Mesodermal cell (in vitro differentiated cells): ENCODE measurements around the gene LAMP5.

Source experiments
- H3K27ac ChIP-seq: 2 replicates; pipeline ENCODE4 v1.7.0; 2013; ENCODE audit warnings: mild to moderate bottlenecking, low read depth, low read length, moderate library complexity; ENCODE audit not compliant: severe bottlenecking
- H3K36me3 ChIP-seq: 2 replicates; pipeline ENCODE4 v1.7.1; 2013; ENCODE audit warnings: mild to moderate bottlenecking, low read length, moderate library complexity; ENCODE audit not compliant: control insufficient read depth, insufficient read depth
- H3K4me1 ChIP-seq: one replicate; pipeline ENCODE4 v1.7.1; 2013; ENCODE audit warnings: mild to moderate bottlenecking, low read length; ENCODE audit not compliant: insufficient read depth, control insufficient read depth, poor library complexity, severe bottlenecking
- H3K4me3 ChIP-seq: 2 replicates; pipeline ENCODE4 v1.7.0; 2013; ENCODE audit warnings: low read length, control low read depth, mild to moderate bottlenecking; ENCODE audit not compliant: insufficient read depth, poor library complexity, severe bottlenecking; ENCODE audit errors: extremely low read depth
- H3K9me3 ChIP-seq: 2 replicates; pipeline ENCODE4 v1.7.1; 2013; ENCODE audit warnings: mild to moderate bottlenecking, low read length, moderate library complexity; ENCODE audit not compliant: control insufficient read depth
- WGBS, 2 experiments: methylation state at CpG; one replicate each; pipeline ENCODE4 v1.1.5; 2013; ENCODE audit warnings: missing lambda C conversion rate in 2 of 2; ENCODE audit not compliant: insufficient coverage in 2 of 2; 5-methylcytosine and 5-hydroxymethylcytosine counted together

LAMP5 gene

GRCh38 chr20:9485614-9486340, 28.6 kb upstream of the LAMP5 start:
- no peaks in the 10 kb centered on the region for H3K36me3 ChIP-seq
- H3K4me1 ChIP-seq = peaks cover 5% of the 10 kb centered on the region
- no peaks in the 10 kb centered on the region for H3K9me3 ChIP-seq
- H3K4me3 ChIP-seq = no peak overlapping the region
- no peak overlapping the region for H3K27ac ChIP-seq
- 82 to 96% methylated on average over 5 to 8 of the region's 9 CpGs for WGBS, 2 experiments

DNA sequence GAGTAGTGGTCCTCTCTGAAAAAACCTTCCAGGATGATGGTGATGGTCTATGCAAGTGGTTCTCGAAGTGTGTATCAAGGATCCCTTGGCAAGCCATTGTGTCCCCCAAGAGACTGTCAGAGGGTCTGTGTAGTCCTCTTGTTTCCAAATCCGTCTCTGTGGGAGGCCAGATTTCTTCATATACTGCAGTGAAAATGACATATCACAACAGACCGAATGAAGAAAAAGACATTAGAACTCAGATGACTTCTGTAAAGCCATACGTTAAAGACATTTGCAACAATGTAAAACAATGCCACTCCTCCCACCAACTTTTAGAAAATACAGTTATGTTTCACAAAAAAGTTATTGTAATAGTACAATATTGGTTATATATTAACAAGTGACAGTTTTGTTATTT, 27.2 kb upstream of the LAMP5 start:
- no peaks in the 10 kb centered on the region for H3K9me3 ChIP-seq
- H3K4me3 ChIP-seq = no peak overlapping the region
- no peak overlapping the region for H3K27ac ChIP-seq
- WGBS, 2 experiments = 94 to 100% methylated on average over 2 of the region's 4 CpGs
- H3K36me3 ChIP-seq = no peaks in the 10 kb centered on the region
- peaks cover 5% of the 10 kb centered on the region for H3K4me1 ChIP-seq

DNA sequence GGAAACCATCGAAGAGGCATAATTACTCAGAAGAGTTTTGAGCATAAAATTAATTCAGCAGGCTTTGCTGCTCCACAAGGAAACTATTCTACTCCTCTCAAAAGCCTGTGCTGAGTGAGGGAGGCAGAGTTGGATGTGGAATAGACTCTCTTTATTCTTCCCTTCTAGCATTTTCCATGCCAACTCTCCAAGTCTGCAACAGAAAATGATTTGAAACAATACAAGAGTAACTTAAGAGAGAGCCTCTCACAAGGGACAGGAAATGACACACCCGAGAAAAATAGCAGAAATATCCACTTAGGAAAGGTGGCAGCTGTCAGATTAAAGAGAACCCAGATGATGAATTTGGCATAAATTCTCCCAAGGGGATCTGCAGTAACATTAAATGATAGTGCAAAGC, 26.3 kb upstream of the LAMP5 start:
- Histone ChIP-seq H3K4me3 (no peak overlapping the region), H3K36me3 (no peaks in the 10 kb centered on the region), H3K4me1 (peaks cover 5% of the 10 kb centered on the region), H3K27ac (no peak overlapping the region), H3K9me3 (no peaks in the 10 kb centered on the region)
- 85 to 90% methylated on average over 1 to 2 of the region's 2 CpGs for WGBS, 2 experiments

DNA sequence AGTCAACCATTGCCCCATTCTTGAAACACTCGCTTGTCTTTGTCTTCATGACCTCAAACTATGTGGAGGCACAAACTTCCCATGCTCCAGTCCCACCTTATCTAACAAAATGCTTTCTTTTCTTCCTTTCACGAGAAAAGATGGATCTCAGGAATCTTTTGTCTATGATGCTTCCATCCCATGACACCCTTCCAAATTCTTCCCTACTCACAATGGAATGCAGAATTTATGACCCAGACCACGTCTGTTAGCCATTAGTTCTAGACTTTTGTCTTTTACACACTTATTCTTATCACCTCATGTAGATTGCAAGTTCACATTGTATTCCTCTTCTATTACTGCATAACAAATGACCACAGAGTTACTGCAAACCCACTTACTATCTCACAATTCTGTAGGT, 24.2 kb upstream of the LAMP5 start:
- Histone ChIP-seq H3K4me3 (no peak overlapping the region), H3K9me3 (no peaks in the 10 kb centered on the region), H3K4me1 (peaks cover 5% of the 10 kb centered on the region), H3K36me3 (no peaks in the 10 kb centered on the region), H3K27ac (no peak overlapping the region)
- WGBS, 2 experiments = 80 to 84% methylated on average over 3 of the region's 3 CpGs

GRCh38 chr20:9490631-9491030, 23.8 kb upstream of the LAMP5 start:
- H3K27ac ChIP-seq = no peak overlapping the region
- H3K9me3 ChIP-seq = no peaks in the 10 kb centered on the region
- H3K4me1 ChIP-seq = peaks cover 5% of the 10 kb centered on the region
- WGBS, 2 experiments = 95% methylated on average over 3 of the region's 3 CpGs; no CpG with 5 or more reads in 1 of the 2 experiments
- no peak overlapping the region for H3K4me3 ChIP-seq
- H3K36me3 ChIP-seq = no peaks in the 10 kb centered on the region

GRCh38 chr20:9491324-9491723, 23.1 kb upstream of the LAMP5 start:
- Histone ChIP-seq H3K4me3 (no peak overlapping the region), H3K27ac (no peak overlapping the region), H3K36me3 (no peaks in the 10 kb centered on the region), H3K4me1 (peaks cover 5% of the 10 kb centered on the region), H3K9me3 (no peaks in the 10 kb centered on the region)
- WGBS, 2 experiments = no CpG with 5 or more reads among the region's 1 CpG

DNA sequence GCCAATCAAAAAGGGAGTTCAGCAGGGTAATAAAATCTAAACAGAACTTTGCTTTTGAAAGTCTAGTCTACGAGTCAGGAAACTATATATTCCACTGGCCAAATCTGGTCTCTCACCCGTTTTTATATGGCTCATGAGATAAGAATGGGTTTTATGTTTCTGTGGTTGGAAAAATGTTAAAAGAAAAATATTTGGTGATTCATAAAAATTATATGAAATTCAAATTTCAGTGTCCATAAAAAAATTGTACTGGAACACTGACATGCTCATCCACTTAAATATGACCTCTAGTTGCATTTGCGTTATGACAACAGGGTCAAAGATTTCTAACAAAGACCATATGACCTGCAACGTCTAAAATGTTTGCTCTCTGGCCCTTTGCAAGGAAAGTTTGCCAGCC, 22.3 kb upstream of the LAMP5 start:
- 83 to 94% methylated on average over 2 to 3 of the region's 4 CpGs for WGBS, 2 experiments
- H3K27ac ChIP-seq = no peak overlapping the region
- peaks cover 5% of the 10 kb centered on the region for H3K4me1 ChIP-seq
- H3K36me3 ChIP-seq = no peaks in the 10 kb centered on the region
- H3K9me3 ChIP-seq = no peaks in the 10 kb centered on the region
- H3K4me3 ChIP-seq = no peak overlapping the region

GRCh38 chr20:9493803-9494202, 20.6 kb upstream of the LAMP5 start:
- no peaks in the 10 kb centered on the region for H3K36me3 ChIP-seq
- H3K4me3 ChIP-seq = no peak overlapping the region
- no peaks in the 10 kb centered on the region for H3K4me1 ChIP-seq
- 100% methylated on average over 1 of the region's 2 CpGs; no CpG with 5 or more reads in 1 of the 2 experiments for WGBS, 2 experiments
- H3K27ac ChIP-seq = no peak overlapping the region
- no peaks in the 10 kb centered on the region for H3K9me3 ChIP-seq

DNA sequence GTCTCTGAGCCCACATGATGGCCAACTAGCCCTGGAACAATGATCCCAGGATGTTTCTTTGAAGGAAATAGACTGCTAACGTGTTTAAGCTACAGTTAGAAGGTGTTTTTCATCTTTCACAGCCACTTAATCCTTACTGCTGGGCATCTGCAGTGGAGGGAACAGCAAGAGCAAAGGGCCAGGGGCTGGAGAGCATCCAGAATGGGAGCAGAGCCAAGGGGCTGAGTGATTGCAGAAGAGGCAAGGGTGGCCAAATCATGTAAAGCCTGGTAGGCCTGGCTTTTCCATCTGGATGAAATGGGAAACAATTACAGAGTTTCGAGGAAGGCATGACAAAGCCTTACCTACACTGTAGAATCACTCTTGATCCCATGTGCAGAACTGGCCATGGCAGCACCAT, 18.7 kb upstream of the LAMP5 start:
- no peaks in the 10 kb centered on the region for H3K36me3 ChIP-seq
- no peak overlapping the region for H3K27ac ChIP-seq
- no peaks in the 10 kb centered on the region for H3K4me1 ChIP-seq
- no peaks in the 10 kb centered on the region for H3K9me3 ChIP-seq
- H3K4me3 ChIP-seq = no peak overlapping the region
- 80% methylated on average over 1 of the region's 2 CpGs; no CpG with 5 or more reads in 1 of the 2 experiments for WGBS, 2 experiments

- no peak overlapping the region for H3K4me3 ChIP-seq
- no peaks in the 10 kb centered on the region for H3K9me3 ChIP-seq
- WGBS, 2 experiments = 89 to 95% methylated on average over 3 of the region's 3 CpGs
- no peaks in the 10 kb centered on the region for H3K4me1 ChIP-seq
- H3K27ac ChIP-seq = no peak overlapping the region
- H3K36me3 ChIP-seq = no peaks in the 10 kb centered on the region
These were observed 18.2 kb upstream of the LAMP5 start for GRCh38 chr20:9496155-9496554.

DNA sequence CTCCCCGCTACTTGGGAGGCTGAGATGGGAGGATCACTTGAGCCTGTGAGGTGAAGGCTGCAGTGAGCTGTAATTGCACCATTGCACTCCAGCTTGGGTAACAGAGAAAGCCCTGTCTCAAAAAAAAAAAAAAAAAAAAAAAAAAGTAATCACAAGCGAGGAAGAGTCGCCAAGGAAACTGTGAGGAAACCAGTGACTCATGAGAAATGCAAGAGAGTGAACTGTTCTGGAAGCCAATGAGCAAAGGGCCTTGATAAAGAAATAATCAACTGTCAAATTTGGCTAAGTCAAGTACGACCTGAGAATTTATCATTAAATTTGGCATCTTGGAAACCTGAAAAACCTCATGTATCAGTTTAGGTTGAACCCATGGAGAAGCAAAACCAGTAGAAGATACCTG, 16.1 kb upstream of the LAMP5 start:
- Histone ChIP-seq H3K36me3 (no peaks in the 10 kb centered on the region), H3K4me3 (no peak overlapping the region), H3K4me1 (no peaks in the 10 kb centered on the region), H3K9me3 (no peaks in the 10 kb centered on the region), H3K27ac (no peak overlapping the region)
- WGBS, 2 experiments = 90 to 91% methylated on average over 3 of the region's 4 CpGs
